Body of pancreas (tissue), 4 donors: ENCODE measurements around the gene ZFC3H1.

ENCODE experiments used
- POLR2A ChIP-seq, 3 donors: fragments of 450-650 bp; IDR thresholded peaks; one replicate each; pipeline ENCODE4 v1.6.1; 2016; ENCODE audit warnings: antibody characterized with exemption in 3 of 3, mild to moderate bottlenecking in 2 of 3
- TF ChIP-seq, protein P1 (sequence below), 7 experiments: fragments of 450-650 bp in 4 of 7; fragments of 200-600 bp in 3 of 7; sonication (generic) in 3 of 7; IDR thresholded peaks; one replicate each; pipeline ENCODE4 v1.5.1; 2016 to 2019; ENCODE audit warnings: antibody characterized with exemption in 7 of 7

DNA sequence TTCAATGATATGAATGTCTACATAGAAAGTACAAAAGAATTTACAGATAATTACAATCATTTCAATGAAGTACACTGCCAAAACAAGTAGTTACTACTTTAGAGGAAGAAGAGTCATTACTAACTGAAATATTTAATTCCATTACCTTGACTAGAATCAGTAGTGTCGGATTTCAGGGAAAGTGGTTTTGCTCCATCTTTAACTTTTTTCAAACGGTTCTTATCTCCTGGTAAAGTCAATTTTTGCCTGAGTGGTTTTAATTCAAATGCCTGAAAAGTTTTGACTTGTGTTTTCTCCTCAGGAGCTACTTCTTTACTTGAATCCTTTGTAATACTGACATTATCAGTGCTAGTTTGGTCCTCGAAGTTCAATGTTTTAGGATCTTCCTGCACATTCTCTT, 6.9 kb downstream of the ZFC3H1 start:
- no peak for TF ChIP-seq POLR2A (IDR thresholded peaks at IDR 0.05)
- TF ChIP-seq, protein P1, sequence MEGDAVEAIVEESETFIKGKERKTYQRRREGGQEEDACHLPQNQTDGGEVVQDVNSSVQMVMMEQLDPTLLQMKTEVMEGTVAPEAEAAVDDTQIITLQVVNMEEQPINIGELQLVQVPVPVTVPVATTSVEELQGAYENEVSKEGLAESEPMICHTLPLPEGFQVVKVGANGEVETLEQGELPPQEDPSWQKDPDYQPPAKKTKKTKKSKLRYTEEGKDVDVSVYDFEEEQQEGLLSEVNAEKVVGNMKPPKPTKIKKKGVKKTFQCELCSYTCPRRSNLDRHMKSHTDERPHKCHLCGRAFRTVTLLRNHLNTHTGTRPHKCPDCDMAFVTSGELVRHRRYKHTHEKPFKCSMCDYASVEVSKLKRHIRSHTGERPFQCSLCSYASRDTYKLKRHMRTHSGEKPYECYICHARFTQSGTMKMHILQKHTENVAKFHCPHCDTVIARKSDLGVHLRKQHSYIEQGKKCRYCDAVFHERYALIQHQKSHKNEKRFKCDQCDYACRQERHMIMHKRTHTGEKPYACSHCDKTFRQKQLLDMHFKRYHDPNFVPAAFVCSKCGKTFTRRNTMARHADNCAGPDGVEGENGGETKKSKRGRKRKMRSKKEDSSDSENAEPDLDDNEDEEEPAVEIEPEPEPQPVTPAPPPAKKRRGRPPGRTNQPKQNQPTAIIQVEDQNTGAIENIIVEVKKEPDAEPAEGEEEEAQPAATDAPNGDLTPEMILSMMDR (IDR thresholded peaks at IDR 0.05) = no peak
